ENCODE measurements around the gene DAPP1.

DNA sequence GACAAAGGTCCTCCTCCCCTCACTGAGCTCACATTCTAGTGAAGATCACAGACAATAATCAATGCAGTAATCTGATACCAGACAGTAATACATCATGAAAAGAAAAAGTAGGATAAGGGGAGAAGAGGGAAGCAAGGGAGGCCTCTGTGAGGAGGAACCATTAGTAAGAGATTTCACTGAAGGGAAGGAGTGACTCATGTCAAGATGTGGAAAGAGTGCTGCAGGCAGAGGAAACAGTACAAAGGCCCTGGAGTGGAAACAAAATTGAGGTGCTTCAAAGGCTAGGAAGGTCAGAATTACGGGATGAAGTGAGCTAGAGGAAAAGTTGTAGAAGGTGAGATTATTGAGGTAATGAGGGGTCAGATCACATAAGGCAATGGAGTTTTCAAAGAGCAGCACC is 39.5 kb downstream of the DAPP1 start:
- TF ChIP-seq, protein P1, sequence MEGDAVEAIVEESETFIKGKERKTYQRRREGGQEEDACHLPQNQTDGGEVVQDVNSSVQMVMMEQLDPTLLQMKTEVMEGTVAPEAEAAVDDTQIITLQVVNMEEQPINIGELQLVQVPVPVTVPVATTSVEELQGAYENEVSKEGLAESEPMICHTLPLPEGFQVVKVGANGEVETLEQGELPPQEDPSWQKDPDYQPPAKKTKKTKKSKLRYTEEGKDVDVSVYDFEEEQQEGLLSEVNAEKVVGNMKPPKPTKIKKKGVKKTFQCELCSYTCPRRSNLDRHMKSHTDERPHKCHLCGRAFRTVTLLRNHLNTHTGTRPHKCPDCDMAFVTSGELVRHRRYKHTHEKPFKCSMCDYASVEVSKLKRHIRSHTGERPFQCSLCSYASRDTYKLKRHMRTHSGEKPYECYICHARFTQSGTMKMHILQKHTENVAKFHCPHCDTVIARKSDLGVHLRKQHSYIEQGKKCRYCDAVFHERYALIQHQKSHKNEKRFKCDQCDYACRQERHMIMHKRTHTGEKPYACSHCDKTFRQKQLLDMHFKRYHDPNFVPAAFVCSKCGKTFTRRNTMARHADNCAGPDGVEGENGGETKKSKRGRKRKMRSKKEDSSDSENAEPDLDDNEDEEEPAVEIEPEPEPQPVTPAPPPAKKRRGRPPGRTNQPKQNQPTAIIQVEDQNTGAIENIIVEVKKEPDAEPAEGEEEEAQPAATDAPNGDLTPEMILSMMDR (IDR thresholded peaks at IDR 0.05) = no peak
- TF ChIP-seq ZNF263 (CRISPR knock-in tag; IDR thresholded peaks at IDR 0.05; ENCODE audit: low read depth) = no peak
- TF ChIP-seq, protein P2, sequence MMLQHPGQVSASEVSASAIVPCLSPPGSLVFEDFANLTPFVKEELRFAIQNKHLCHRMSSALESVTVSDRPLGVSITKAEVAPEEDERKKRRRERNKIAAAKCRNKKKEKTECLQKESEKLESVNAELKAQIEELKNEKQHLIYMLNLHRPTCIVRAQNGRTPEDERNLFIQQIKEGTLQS (CRISPR knock-in tag; conservative IDR thresholded peaks at IDR 0.05) = no peak
- no peak for TF ChIP-seq MYBL2 (CRISPR knock-in tag; IDR thresholded peaks at IDR 0.05)
- TF ChIP-seq, protein P3, sequence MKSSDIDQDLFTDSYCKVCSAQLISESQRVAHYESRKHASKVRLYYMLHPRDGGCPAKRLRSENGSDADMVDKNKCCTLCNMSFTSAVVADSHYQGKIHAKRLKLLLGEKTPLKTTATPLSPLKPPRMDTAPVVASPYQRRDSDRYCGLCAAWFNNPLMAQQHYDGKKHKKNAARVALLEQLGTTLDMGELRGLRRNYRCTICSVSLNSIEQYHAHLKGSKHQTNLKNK (CRISPR knock-in tag; IDR thresholded peaks at IDR 0.05) = no peak
- no peak for TF ChIP-seq ZNF416 (CRISPR knock-in tag; IDR thresholded peaks at IDR 0.05)
- TF ChIP-seq GABPB1 (CRISPR knock-in tag; IDR thresholded peaks at IDR 0.05) = no peak
